Measurements from ENCODE around the gene IFITM2.

DNA sequence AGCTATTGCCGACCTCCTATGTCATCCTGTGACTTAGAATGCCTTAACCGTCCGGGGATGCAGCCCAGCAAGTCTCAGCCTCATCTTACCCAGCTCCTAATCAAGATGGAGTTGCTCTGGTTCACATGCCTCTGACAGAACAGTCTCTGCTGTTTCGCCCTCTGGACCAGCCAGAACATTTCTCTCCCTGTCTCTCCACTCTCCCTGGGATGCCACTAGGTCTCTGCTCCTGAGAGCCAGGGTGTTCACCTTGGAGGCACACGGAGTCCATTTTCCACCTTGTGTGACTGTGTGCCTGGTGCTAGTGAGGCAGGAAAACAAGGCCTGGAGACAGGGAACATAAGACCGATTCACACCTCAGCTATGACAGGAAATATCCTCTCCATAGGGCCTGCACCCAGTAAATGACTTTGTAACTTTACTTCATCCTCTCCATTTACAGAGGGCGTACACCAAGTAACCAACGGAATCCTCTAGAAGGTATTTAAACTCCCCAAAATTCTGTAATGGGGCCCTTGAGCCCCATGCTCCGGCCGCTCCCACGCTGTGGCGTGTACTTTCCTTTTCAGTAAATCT is 44.9 kb downstream of the IFITM2 start:
- TF ChIP-seq, protein P1, sequence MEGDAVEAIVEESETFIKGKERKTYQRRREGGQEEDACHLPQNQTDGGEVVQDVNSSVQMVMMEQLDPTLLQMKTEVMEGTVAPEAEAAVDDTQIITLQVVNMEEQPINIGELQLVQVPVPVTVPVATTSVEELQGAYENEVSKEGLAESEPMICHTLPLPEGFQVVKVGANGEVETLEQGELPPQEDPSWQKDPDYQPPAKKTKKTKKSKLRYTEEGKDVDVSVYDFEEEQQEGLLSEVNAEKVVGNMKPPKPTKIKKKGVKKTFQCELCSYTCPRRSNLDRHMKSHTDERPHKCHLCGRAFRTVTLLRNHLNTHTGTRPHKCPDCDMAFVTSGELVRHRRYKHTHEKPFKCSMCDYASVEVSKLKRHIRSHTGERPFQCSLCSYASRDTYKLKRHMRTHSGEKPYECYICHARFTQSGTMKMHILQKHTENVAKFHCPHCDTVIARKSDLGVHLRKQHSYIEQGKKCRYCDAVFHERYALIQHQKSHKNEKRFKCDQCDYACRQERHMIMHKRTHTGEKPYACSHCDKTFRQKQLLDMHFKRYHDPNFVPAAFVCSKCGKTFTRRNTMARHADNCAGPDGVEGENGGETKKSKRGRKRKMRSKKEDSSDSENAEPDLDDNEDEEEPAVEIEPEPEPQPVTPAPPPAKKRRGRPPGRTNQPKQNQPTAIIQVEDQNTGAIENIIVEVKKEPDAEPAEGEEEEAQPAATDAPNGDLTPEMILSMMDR (IDR thresholded peaks at IDR 0.05), result no peak
- TF ChIP-seq POLR2AphosphoS5 (IDR thresholded peaks at IDR 0.05), result no peak
- no peak for TF ChIP-seq POLR2A (IDR thresholded peaks at IDR 0.05)
- no peak for TF ChIP-seq EP300 (IDR thresholded peaks at IDR 0.05)

Data from gastroesophageal sphincter (tissue), 3 donors.